ENCODE data around the gene TSEN15. TPM values are rescaled to one million over a fixed set of nuclear protein-coding genes. Genes with fewer than 3 reads are reported as not detected.
"Not testable (repeated sequence)": the region's sequence is repeated elsewhere in the genome, so short reads cannot be mapped to it uniquely, and the experiment has no call there.

TSEN15 gene
- total RNA-seq, 1 donor from 2014 or later = 30.9 TPM

DNA sequence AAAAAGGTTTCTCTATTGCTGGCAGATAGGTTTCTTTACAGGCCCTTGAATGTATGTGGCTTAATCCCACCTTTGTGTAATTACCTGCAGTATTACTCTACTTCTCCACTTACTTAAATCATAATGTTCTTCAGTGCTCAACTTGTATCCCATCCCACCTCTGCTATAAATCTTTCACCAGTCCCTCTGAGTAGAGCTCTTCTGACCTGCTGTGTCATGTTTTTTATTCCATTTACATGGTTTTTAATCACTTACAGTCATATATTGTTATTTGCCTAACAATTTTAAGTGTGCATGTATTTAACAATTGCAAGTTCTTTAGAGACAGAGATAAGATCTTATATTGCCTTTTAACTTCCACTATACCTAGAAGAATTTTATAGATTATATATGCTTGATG is 2.4 kb downstream of the TSEN15 start:
- no peak for DNase-seq (ENCODE audit: low read depth, low spot score)

DNA sequence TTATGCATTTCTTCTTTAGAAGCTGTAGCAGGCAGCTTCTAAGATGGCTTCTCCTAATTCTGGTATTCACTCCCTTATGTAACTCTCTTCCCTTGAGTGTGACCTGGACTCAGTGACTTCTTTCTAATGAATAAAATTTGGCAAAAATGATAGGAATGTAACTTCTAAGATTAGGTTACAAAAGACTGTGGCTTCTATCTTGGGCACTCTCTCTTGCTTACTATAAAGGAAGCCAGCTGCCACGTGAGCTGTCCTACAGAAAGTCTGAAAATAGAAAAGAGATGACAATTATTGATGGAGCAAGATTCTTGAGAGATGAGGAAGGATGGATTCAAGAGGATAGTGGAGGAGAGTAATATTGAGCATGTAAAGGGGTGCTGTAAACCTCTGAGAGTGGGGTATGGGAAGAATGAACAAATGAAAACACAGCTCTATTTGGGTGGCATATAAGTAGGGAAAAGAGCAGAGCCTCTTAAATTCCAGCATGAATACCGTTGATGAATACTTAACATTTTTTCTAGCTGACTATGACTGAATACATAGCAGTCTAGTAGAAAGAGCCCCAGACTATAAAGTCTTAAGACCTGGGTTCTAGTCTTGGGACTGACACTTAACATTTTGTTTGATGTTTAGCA is 5.5 kb downstream of the TSEN15 start:
- DNase-seq (ENCODE audit: low read depth, low spot score) = no peak

DNA sequence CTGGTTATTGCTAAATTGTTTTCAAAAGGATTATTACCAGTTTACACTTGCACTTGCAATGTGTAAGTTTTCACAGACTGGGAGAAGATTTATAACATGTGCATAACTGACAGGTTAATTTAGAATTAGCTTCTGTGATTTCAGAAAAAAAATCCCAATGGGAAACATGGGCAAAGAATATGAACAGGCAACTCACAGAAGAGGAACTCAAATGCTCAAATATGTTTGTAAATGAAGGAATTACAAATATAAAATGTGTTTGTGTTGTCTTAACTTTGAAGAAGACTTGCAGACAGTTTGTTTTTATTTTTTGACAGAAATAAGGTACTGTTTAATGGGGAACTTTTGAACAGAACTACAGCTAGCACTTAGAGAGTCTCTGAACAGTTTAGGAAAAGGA is 8.4 kb downstream of the TSEN15 start:
- no peak for DNase-seq (ENCODE audit: low read depth, low spot score)

- DNase-seq (ENCODE audit: low read depth, low spot score) = no peak
Observed at GRCh38 chr1:184060316-184060715, 8.8 kb downstream of the TSEN15 start.

DNA sequence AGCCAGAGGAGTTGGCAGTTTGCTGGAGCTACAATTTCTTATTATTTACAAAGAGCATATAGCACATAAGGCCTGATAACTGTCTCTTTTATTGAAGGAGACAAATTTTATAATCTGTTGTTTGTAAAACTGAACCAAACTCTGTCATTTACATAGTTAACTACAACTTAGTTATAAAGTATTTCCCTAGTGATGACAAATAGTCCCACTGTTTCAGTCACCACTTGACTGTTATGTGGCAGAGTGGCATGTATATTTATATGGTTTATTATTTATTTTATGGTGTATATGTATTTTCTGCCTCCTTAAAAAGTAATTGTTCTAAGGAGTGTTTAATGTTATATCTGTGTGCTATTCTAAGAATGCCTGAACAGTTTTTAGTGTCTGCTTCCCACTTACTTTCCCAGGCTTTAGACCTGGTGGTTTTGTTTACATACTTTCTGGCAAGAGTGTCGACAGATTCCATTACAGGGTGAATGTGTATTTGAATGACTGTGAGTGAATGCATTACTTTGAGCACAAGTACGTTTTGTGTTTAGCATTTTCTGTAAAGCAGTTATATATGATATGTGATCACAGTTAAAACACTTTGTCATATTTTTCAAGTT is 10.0 kb downstream of the TSEN15 start:
- DNase-seq (ENCODE audit: low read depth, low spot score) = no peak

GRCh38 chr1:184062640-184063286 is 11.2 kb downstream of the TSEN15 start:
- no peak for DNase-seq (ENCODE audit: low read depth, low spot score)

GRCh38 chr1:184065559-184065958 is 14.0 kb downstream of the TSEN15 start:
- no peak for DNase-seq (ENCODE audit: low read depth, low spot score)

GRCh38 chr1:184068354-184068753 is 16.8 kb downstream of the TSEN15 start:
- no peak for DNase-seq (ENCODE audit: low read depth, low spot score)

GRCh38 chr1:184069675-184070074 is 18.1 kb downstream of the TSEN15 start:
- DNase-seq (ENCODE audit: low read depth, low spot score) = no peak

DNA sequence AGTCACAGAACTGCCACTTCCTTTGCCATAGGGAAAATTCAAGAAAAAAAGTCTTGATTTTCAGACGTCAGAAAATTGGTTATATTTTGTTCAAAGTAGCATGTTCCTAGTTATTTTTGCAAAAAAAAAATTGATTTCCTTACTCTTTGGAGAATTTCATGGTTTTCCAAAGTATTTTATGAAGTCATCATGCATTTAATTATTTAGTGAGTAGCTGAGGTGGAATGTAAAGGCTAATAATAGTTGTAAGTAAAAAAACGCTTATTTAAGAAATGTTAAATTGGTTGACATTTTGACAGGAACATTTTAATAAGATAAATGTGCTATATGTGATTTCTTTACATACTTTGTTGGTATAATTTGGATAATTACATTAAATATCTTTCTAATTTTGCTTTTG is 20.8 kb downstream of the TSEN15 start:
- no peak for DNase-seq (ENCODE audit: low read depth, low spot score)

- no peak for DNase-seq (ENCODE audit: low read depth, low spot score)
Observed at GRCh38 chr1:184074383-184074782, 22.9 kb downstream of the TSEN15 start.

DNA sequence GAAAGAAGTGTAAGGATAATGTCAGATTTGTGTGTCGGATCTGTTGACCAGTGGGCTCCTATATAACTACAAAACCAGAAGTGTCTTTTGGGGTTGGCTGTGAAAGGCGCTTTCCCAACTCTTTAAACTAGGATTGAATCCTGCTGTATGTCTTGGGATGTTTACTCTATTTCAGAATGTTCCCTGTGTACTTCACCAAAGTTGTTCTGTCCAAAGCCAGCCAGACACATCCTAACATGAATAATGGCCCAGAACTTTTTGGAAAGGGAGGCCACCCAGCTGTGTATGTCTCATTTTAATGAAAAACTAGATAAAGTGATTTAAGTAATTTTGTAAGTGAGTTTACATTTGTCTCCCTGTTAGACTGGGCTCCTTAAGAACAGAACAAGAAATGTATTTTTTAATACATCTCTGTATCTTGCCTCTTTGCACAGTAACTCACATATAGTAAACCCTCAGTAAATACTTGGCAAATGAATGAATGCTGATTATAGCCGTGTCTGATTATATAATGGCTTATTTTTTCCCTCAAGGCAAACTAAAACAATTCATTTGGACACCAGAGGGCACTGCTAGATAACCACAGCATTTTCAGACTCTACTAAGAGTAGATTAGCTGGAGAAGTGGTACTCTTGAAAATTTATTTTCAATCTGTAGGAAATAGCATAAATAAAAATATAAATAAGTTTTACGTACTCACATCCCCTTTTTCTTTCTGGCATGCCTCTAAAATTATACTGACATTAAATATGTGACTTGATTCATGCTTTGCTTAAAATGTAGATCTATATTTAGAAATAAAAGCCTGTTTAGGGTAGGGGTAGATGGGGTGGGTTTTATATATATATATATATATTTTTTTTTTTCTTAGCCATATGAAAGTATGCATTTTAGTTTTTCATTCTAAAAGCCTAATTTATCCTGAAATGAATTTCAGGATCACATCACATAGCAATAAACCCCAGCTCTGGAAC is 23.8 kb downstream of the TSEN15 start:
- DNase-seq (ENCODE audit: low read depth, low spot score) = peak; percentile 17

DNA sequence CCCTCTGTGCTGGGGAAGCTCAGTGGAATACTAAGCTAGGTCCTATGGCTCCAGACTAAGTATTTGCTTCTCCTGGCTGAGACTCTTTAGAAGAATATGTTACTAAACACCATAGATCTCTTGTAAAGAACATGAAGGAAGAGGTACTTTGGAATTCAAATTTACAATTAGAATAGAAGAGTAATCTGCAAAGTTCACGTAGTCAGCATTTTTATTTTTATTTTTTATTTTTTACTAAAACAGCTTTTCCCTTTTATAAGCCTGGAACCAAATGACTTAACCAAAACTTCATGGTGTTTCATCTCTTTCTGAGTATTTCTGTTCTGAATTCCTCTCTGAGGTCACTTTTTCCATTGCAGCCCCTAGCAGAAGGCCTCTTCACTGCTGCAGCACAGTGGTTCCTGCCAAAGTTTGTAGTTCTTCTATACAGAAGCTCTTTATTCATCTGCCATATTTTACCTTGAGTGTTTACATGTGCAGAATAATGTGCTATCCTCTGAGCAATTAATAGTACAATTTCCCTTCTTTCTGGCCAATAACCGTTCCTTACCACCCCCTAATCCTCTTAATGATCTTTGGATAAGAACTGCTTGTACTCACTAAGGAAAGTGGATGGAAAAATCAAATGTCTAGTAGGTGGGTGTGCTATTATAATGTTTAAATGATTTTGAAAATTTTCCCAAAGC is 27.2 kb downstream of the TSEN15 start:
- DNase-seq (ENCODE audit: low read depth, low spot score) = no peak

DNA sequence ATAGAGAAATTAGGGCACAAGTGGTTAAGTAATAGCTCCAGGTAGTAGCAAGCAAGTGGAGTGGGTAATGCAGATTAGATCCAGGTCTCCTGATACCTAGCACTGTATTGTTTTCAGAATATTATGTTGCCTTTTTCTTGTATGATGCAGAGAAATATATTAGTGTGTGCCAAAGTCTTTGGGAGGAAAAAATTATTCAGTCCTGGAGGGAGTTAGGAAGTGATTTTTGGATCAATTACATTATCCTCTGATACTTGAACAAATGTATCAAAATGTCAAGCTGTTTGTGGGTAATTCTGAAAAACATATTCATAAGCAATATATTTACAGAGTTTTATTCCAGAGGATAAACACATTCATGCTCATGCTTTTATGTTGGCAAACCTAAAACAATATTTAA is 28.8 kb downstream of the TSEN15 start:
- DNase-seq (ENCODE audit: low read depth, low spot score) = no peak

- no peak for DNase-seq (ENCODE audit: low read depth, low spot score)
Observed at GRCh38 chr1:184082541-184083415, 31.2 kb downstream of the TSEN15 start.

- no peak for DNase-seq (ENCODE audit: low read depth, low spot score)
Observed at GRCh38 chr1:184085667-184086066, 34.1 kb downstream of the TSEN15 start.

DNA sequence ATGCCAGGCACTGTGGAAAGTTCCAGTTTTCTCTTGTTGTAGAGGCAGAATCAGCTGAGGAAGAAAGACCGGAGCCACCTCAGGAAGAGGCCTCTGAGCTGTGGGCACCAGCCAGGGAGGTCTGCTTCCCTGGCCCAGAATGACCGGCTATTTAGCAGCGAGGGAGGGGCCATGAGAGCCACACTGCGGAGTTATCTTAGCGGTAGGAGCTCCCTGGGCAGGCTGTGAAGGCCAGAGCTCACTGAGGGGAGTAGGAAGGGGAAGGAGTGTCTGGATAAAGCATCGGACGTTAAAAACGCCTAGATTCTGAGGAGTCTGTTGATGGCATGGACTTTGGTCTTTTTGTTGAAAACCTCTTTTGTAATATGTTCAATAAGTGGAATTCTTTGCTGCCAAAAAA is 36.5 kb downstream of the TSEN15 start:
- no peak for DNase-seq (ENCODE audit: low read depth, low spot score)

- no peak for DNase-seq (ENCODE audit: low read depth, low spot score)
Observed at GRCh38 chr1:184093071-184093470, 41.5 kb downstream of the TSEN15 start.

DNA sequence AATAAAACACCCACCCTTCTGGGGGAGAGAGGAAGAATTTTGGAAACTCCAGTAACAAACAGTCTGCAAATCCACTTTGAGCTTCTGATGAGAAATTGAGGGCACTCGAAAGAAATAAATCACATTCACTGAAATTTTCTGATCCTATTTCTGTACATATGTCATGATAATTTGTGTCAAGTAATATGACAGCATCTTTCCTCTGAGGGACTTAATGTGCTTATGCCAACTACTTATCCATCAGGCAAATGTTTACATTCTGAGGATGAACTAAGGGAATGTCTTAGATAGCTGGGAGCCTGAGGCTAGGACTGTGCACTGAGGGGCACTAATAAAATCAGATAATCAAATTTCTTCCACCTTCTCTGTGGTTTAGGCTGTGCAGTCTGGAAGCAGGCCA is 44.5 kb downstream of the TSEN15 start:
- DNase-seq (ENCODE audit: low read depth, low spot score) = no peak

GRCh38 chr1:184096580-184096979 is 45.0 kb downstream of the TSEN15 start:
- DNase-seq (ENCODE audit: low read depth, low spot score) = not testable (repeated sequence)
